D721Med (cell line): ENCODE data around the gene CENPP.
A peak's percentile ranks its signal among the peaks of the same experiment; 100 is the strongest.

ENCODE experiments used
- DNase-seq: peaks from one replicate; pipeline ENCODE4 v3.0.0; 2011; ENCODE audit warnings: low spot score; ENCODE audit not compliant: insufficient read length
- FAIRE-seq: peaks from 2 replicates; lab custom pipeline; 2011; peaks lifted over from hg19 to GRCh38; lab: Jason Lieb, UNC
- TF ChIP-seq, protein P1 (sequence below): IDR thresholded peaks from 2 replicates; pipeline ENCODE4 v1.5.1; 2012; ENCODE audit warnings: mild to moderate bottlenecking, control low read depth; ENCODE audit not compliant: insufficient read depth; ENCODE audit errors: missing control alignments

Gene CENPP

DNA sequence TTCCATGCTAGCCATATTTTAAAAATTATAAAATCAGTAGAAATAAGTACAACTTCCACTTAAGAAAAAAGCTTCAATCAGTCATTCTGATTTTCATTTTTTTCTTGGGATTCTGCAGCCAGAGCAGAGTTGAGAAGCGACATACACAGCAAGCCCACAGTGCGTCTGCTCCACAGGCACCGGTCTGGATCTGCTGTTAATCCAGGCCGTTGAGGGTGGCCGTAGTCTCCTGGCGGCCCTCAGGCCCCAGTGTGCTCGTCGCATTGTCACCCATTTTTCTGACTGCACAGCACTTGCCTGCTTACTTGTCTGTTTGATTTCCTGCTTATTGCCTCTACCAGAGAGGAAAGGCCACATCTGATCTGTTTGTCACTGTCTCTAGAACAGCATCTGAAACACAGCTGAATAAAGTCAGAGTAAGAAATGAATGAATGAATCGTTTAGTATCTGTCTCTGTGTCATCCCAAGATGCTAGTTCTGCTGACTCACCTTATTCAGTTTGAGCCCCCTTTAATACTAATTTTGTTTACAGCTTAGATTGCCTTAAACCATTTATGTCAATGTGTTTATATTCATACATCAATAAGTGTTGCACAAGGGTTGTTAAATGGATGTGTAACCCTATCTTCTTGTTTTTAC lies 168.1 kb downstream of the CENPP start:
- FAIRE-seq (no peak), DNase-seq (no peak)
- TF ChIP-seq, protein P1, sequence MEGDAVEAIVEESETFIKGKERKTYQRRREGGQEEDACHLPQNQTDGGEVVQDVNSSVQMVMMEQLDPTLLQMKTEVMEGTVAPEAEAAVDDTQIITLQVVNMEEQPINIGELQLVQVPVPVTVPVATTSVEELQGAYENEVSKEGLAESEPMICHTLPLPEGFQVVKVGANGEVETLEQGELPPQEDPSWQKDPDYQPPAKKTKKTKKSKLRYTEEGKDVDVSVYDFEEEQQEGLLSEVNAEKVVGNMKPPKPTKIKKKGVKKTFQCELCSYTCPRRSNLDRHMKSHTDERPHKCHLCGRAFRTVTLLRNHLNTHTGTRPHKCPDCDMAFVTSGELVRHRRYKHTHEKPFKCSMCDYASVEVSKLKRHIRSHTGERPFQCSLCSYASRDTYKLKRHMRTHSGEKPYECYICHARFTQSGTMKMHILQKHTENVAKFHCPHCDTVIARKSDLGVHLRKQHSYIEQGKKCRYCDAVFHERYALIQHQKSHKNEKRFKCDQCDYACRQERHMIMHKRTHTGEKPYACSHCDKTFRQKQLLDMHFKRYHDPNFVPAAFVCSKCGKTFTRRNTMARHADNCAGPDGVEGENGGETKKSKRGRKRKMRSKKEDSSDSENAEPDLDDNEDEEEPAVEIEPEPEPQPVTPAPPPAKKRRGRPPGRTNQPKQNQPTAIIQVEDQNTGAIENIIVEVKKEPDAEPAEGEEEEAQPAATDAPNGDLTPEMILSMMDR = no peak

- TF ChIP-seq, protein P1 = no peak
- FAIRE-seq (no peak), DNase-seq (no peak)
Observed at GRCh38 chr9:92494856-92495255, 169.1 kb downstream of the CENPP start.

- FAIRE-seq (no peak), DNase-seq (no peak)
- TF ChIP-seq, protein P1 = no peak
Observed at GRCh38 chr9:92496396-92497176, 170.8 kb downstream of the CENPP start.

DNA sequence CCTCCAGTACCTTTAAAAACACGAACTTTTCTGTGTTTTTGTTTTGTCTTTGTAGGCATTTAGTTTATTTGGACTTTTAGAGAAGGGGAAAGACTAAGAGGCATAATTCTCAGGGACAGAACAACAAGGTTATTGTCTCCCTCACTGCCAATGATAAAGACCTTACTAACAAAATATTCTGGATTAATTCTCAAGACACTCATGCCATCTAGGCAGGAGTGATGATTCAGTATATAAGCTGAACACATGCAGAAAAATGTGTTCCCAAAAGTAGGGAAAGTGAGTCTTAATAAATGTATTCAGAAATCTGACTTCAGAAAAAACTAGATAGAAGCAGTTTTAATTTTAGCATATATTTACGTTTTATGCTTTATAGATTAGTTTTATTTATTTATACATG lies 173.9 kb downstream of the CENPP start:
- DNase-seq = no peak
- TF ChIP-seq, protein P1 = no peak
- no peak for FAIRE-seq

DNA sequence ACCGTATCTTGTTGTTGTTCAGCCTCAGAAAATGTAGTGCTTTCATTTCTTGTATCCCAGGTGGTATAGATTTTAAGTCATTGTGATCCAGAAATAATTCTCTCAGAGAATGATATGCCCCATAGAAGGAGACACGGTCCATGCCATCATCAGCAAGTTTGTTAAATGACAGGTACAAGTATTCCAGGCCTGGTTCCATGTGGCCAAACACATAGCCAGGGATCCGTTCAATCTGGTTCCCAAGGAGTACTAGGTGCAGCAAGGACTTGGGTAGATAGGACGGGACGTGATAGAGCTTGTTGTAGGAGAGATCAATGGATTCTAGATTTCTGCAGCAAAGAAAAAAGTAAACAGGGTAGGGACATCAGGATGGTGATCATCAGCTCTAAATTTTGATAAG lies 175.0 kb downstream of the CENPP start:
- FAIRE-seq = no peak
- TF ChIP-seq, protein P1 = no peak

DNA sequence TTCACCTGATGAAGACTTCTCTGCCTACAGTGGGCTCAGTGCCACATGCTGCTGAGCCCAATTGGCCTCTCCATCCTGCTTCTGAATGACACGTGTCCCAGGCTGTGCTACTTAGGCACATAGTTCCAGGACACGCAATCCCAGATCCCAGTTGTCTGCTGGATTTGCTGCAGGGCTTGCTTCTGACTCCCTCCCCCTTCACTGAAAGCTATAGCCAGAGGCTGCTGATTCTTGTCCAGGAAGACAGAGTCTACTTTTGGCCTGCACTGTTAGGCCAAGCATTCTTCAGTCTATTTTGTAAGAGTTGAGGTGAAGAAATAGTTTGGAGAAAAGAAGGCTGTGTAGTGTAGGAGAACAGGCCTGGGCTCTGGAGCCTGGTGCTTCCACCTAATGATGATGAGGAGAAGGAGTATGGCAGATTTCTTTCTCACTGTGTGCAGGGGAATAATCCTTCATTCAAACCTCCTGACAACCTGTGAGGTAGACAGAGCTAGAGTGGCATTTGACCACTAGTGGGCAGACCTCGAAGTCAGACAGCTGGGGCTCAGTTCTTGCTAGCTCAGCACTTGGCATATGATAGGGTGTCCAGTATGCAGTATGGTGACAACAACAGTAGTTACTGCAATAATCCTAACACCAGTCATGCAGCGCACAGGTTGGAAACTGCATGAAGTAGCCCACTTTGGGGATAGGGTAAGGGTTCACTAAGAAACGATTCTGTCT lies 176.1 kb downstream of the CENPP start:
- TF ChIP-seq, protein P1 = peak; percentile 40
- FAIRE-seq = no peak
- DNase-seq = no peak

More for the DNA sequence above, 175.0 kb downstream of the CENPP start:
- DNase-seq = no peak
